Astrocyte of the hippocampus (primary cell): ENCODE measurements around the gene SEMA5A.

Experiments used
- DNase-seq: peaks from one replicate; pipeline ENCODE4 v3.0.0; 2011; ENCODE audit warnings: low read depth, low spot score

Gene SEMA5A

DNA sequence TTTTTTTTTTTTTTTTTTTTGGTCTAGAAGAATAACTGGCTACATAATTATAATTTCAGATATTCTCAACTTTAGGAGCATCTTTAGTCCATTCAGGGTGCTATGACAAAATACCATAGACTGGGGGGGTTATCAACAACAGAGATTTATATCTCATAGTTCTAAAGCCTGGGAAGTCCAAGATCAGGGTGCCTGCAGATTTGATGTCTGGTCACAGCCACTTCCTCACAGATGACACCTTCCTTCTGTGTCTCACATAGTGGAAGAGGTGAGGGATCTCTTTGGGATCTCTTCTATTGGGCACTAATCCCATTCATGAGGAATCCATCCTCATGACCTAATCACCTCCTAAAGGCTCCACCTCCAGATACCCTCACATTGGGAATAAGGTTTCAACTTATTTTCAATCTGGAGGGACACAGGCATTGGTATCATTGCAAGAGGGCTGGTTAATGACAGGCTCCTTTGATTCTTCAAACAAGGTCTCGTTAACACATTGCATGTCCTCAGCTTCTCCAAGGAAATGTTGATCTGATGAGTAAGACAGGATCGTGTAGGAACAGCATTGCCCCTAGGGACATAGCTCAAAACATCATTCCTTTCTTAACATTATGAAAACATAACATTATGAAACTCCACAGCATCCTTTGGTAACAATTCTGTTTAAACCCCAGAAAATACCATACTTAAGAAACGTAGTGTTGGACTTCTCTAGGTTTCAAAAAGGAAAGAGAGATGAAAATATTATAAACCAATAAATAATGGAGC lies 372.4 kb downstream of the SEMA5A start:
- no peak for DNase-seq

DNA sequence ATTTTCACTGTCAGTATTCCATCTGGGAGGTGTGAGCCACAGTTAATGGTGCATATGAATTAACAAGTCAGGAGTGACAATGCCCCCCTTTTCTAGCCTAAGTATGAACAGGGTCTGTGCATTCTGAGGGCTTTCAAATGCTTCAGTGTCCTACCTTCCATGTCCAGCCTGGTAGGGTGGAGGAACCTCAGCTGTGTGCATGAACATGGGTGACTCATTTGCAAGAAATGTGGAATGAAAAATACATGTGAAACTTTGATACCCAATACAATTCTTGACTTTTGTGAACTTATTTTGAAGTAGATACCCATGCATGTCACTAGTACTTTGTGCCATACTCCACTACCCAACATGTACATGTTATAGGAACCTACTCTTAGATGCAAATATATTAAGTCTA lies 375.8 kb downstream of the SEMA5A start:
- no peak for DNase-seq

DNA sequence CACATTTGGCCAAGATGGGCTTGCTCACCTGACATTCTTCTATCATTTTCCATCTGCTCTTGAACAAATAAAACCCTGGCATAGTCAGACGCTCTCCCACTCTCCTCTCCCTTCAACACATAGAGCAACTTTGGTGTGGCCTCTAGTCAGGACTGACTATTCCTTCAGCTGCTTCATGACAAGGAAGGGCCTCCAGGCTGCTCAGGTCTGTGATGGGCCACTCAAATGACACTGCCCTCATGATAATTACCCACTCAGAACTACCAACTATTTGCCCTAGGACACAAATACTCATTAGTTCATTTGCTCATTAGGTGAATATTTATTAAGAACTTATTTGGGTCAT lies 376.3 kb downstream of the SEMA5A start:
- no peak for DNase-seq

DNA sequence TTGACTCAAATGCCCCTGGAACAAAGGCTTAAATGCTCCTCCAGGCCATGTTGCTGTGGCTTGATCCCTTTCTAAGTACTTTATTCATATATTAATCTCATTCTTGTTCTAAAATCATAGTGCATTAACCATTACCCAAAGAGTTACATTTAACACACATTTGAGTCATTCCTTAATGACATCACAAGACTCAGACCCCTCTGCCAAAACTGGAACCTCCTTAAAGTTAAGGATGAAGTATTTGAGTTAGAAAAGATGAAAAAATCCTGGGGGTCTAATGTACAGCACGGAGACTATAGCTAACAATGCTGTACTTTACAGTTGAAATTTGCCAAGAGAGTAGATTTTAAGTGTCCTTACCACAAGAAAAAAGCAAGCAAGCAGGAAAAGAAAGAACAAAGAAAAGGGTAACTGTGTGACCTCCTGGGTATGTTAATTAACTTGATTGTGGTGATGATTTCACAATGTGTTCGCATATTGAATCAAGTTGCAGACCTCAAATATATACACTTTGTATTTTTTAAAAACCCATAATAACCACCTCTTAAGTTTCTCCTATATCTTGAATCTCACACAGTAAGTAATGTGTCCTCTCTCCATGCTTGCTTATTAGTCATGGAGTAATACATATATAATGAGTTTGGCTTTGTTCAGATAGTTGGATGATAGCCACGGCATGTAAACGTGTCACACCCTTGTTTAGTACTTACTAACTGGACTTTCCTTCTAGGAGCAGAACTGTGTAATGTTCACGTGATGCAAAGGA lies 376.9 kb downstream of the SEMA5A start:
- DNase-seq, result peak; percentile 53

DNA sequence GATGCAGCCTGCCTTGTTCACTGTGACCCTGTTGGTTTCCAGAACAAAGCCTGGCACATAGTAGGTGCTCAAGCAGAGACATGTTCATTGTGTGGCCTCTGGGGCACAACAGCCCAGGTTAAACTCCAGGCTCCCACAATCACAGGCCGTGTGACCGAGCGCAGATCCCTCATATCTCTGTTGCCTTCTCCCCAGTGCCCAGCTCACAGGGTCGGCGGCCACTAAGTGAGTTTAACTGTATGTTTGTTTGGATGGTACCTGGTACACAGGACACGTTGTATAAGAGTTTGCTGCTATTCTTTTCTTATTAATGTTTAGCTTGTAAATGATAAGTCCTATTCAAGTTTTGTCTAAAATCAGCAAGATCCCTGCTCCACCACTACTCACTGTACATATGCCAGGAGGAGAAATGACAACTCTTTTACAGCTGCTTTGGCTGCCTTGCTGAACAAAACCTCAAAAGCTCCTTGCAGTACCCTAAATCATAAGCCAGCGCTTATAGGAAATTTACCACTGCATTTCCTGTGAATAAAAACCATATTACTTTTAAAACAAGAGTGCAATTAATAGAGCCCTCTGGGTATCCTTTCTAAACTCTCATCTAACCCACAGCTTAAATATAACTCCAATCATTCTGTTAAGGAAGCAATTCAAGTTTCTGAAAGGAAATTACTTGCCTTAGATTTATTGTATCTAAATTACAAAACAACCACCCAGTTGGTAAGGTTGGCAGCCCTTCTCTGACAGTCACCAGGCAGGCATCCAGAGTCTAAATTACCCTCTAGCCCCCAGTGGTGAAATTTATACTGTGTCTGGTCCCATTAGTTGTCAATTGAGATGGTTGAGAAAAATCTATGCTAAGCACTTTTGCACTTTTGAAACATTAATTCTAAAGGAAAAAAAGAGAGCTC lies 379.4 kb downstream of the SEMA5A start:
- peak; percentile 17 for DNase-seq

DNA sequence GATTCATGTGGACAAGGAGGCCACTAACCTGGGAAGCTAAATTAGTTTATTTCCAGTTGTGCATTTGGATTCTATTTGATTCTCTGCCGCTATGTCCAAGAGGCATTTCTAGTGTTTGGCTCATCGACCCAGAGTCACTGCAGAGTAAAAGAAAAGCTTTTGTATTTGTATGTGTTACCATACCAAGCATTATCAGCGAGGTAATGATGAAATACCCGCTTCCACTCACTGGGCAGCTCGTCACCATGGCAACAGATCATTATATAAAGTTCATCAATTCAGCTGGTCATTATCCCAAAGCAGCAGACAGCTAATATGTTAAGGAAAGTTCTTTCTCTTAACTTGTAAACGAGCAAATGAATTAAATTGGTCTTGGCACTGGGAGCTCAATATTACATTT lies 380.3 kb downstream of the SEMA5A start:
- peak; percentile 26 for DNase-seq

DNA sequence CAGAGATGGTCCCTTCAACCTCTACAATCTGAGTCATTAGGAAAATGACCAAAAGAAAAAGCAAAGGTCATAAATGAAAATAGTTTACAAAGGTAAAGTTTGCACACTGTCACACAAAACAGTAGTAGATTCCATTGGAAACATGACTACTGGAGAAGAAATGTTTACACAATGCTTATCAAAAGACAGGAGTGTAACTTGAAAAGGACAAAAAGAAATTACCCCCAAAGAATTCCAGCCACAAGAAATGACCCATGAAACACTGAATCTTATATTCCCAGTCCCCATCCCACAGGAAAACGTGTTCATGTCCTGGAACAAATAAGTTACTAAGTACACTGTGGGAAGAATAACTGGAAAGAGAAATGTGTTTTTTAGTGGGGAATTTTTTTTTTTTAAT lies 385.1 kb downstream of the SEMA5A start:
- DNase-seq, result peak; percentile 18

DNA sequence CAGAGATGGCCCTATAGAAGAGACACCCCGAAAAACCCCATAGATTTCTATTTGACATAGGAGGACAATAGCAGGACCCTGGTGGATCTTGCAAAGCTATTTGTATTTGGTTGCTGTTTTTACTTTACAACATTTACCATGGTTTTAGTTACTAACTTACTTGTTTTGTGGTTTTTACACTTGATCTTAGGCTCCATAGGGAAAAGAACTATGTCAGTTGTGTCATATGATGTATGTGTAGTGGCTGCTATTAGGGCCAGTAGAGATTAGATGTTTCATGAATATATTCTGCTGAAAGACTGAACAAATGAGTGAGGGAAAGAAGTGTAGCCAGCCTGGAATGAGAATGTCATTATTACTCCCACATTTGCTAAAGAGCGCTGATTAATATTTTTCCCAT lies 388.1 kb downstream of the SEMA5A start:
- no peak for DNase-seq

DNA sequence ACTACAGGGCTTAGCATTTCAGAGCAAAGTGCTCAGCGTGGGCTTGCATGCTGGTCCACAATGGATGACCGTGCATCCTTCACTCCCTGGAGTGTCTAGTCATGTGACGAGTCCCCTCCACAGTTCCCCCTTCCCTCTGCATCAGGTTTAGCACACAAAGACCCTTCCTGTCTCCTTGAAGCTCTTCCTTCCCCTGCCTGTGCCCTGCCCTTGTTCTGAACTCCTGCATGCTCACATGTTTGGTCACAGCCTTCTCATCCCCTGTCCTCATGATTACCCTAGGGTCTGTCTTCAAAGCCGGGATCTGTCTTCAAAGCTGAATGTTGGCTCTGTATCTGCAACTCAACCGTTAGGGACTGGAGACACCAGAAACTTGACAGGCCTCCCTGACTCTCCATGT lies 388.9 kb downstream of the SEMA5A start:
- DNase-seq, result no peak

DNA sequence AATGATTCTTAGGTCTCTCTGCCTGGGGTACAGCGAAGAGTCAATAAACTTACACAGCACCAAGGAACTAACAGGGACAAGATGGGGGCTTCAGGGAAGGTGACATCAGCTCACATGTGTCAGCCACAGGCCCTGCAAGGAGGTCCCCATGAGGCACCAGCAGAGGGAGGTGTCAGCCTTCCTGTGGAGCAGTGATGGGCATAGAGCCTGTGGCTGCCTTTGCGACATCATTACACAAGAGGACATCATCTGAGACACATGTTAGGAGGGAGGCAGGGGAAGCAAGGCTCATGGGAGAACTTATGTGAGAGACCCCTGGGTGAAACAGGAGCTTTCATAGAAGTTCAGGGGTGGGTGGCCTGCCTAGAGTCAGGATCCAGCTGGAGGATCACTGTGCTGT lies 389.6 kb downstream of the SEMA5A start:
- DNase-seq, result peak; percentile 57

DNA sequence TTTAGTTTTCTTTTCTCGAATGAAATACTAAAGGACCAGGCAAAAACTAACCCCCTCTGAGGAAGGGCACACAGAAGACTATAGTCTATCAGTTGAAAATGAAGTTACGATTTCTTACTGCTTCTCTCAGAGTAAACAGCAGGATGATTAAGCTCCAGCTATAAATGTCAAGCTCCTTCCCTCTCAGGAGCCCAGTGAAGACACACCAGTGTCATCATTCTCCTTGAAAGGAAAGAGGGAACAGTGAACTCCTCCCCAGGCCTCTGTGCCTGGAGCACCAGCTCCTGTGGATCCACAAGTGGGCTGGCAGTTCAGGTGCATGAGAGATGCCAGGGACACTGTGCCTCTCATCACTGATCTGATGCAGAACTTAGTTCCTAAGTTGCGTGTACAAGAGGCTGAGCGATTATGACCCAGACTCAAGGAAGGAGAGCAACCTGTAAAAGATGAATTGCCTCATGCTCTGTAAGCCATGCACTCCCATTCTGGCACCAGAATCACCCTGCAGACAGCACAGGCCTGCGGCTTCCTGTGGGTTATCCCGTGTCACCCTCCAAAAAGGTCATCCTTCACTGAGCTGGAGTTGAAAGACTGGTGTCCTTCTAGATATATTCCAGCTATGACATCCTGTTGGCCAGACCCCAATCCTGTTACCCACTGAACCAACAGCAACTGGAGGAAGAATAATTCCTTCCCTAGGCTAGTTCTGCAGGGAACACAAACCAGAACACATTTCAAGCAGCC lies 394.0 kb downstream of the SEMA5A start:
- DNase-seq, result no peak

DNA sequence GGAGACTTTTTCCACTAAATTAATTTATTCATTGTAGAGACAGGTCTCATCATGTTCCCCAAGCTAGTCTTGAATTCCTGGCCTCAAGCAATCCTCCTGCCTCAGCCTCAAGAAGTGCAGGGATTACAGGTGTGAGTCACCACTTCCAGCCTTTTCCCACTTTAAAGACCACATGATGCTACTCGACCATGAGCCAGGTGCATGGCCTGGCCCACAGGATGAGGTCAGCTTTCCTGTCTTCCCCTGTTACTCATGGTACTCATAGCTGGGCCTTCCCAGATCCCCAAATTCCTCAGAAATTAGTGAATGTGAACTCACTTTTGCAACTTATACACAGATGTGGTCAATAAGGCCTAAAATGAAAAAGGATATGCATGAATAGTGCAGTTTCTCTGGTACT lies 395.9 kb downstream of the SEMA5A start:
- DNase-seq, result peak; percentile 37

DNA sequence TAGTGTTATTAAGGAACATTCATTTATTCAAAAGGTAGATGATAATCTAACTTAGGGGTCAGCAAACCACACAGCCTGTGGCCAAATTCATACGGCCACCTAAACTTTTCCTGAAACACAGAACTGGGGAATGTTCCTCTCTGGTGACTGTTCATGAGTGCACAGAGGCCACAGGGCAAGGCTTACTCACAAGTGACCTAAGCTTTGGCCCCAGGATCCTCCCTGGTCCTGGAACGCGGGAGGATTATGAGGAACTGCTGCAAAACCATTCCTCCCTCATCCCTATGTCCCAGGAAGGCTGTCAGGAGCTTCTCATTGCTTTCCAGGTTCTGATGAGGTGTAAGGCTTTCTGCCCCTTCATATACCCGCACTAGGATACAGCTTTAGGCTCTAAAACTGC lies 397.6 kb downstream of the SEMA5A start:
- no peak for DNase-seq

DNA sequence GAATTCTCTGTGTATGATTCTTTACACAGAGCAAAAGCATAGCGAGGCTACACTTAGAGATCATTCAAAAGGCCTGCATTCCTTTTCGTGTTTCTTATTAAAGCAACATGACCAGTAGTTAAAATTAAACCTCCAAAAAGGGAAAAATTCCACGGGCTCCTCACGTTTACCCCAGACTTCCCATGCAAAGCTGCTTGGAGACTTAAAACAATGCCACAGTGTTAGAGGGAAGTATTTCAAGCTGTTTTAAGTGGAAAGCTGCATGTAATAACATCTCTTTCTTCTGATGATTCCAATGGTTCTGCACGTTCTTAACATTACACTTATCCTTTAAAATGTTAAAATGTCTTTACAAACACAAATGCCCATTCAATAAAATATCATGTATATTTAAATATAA lies 405.2 kb downstream of the SEMA5A start:
- DNase-seq, result no peak

DNA sequence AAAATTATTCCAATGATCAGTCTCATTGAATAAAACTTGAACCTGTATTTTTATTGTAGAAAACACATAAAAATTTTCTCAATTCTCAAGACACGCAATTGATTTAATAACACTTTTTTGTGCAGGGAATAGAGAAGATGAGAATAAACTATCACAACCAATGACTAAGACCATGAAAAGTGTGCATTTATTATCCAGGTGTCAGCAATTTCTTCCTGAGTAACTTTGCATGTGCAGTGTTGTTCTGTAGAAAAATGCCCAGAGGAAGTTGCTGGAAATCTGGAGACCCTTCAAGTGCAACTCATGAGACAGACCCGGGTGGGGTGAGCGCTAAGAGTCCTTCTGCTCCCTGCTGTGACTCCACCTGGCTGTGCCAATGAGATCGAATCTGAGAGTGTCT lies 405.7 kb downstream of the SEMA5A start:
- no peak for DNase-seq

DNA sequence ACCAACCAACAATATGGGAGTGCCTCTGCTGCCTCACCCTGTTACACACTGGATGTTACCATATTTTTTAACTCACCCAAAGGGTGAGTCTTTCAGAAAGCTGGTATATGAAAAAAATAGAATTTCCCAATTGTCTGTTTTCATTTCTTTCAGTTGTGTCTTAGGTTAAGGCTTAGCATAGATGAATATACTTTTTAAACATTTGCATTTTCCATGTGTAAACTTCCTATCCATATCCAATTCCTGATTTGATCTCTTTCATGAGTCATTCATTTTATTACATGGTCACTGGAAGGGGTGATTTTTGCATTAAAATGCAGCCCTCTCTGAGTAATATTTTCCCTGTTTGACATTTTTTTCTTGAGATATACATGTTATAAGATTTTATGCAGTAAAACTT lies 406.5 kb downstream of the SEMA5A start:
- DNase-seq, result no peak

DNA sequence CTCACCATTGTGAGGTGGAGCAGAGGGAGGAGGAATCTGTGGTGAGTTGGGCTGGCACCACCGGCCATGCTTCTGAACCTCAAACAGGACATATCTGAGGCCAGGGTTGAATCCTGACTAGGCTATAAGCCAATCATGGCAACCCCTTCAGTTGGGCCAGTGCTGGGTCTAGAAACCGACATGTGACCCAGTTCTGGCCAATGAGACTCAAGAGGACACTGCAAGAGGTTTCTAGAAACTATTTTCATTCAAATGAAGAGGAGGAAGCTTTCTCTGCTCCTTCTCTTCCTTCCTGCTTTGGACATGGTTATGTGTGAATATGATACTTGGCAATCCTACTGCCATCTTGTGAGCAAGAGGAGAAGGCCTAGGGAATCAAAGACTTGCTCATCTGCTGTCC lies 417.7 kb downstream of the SEMA5A start:
- DNase-seq, result no peak

DNA sequence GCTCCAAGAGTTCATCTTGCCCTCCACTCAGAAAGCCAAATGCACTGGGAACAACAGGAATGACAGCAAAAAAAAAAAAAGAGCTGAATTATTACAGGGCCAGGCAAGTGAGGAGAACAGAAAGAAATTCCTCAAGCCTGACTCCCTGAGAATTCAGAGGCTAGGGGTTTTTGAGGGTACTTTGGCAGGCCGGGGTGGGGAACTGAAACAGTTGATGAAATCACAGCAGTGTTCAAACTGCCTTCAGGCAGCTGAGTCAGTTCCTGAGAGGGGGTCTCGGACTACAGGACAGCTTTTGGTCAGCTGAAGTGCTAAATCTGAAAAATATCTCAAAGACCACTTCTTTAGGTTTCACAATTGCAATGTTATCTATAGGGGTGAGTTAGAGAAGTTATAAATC lies 419.4 kb downstream of the SEMA5A start:
- DNase-seq, result peak; percentile 65

DNA sequence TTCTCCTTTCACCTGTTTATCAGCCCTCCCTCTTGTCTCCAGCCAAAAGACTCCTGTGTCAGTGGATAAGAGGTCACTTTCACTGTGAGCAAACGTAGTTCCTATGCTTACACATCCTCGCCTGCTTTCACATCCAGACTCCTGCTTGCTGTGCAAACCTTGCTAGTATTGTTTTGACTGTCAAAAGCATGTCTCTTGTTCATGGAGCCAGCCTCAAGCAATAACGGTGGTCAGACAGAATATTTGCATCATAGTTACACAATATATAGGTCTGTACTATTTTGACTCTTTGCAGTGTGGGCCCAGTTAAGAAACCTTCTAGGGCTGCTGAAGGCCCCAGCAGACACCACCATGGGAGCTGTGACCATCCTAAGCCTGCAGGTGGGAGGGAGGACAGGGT lies 420.0 kb downstream of the SEMA5A start:
- DNase-seq, result no peak

DNA sequence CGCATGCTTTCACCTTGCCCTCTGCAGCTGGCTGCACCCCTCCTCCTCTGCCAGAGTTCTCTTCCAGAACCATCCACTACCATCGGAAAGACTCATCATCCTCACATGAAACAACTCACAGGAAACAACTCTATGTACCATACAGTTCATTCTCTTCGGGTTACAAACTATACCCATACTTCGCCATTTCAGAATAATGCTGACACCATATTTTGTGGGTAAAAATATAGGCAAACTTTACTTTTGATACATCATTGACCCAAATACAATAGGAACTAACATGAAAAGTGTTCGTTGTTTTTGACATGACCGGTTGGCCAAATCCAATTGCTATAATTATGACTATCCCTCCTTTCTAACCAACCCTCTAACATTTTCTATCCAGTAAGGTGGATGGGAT lies 421.0 kb downstream of the SEMA5A start:
- no peak for DNase-seq

DNA sequence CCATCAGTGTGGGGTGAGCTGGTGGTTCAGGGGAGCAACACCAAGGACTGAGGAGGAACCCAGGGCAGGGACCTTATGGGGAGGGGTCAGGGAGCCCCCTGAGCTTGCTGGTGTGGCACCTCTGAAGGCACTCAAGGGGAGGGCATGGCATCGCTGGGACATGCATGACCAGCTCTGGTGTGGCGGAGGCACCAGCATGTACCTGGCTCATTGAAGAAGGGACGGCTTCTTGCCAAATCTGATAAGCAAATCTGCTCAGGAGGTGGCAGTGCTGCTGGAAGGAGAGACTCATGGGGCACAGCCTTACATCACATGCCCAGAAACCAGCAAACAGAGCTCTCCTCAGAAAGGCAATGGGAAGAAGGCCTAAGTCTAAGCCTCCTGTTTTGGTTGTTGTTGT lies 421.8 kb downstream of the SEMA5A start:
- no peak for DNase-seq

DNA sequence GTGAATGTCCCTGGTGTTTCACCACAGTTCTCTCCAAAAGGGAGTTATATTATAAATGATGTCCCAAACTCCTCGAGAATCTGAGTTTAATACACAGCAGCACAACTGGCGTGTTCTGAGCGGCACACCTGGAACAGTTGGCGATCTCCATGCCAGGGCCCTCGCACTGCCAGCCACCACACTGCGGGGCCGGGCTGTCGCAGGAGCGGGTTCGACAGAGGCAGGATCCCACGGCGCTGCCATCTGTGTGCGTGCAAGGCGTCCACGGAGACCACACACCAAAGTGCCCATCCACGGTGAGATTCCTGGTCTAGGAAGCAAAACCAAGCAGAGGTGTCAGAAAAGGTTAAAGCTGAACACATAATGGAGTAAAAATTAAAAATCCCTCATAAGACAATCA lies 423.3 kb downstream of the SEMA5A start:
- DNase-seq, result no peak
